Natural killer cell treated with Interleukin-12 subunit alpha and Interleukin-12 subunit beta and Interleukin-15 and Interleukin-18, amount 100 ng/mL, for 72 hours (primary cell): Measurements from ENCODE around the gene VWF. TPM values are rescaled to one million over a fixed set of nuclear protein-coding genes. Genes with fewer than 3 reads are reported as not detected.

Source experiments
- ATAC-seq, 2 donors: fragments of 150-1000 bp; cut with Tn5 transposase in 1 of 2; sonication (Bioruptor Pico), chemical (Tn5 transposase) in 1 of 2; 2 replicates each; pipeline ENCODE4 v1.10.0; 2021
- DNase-seq: peaks from one replicate; pipeline ENCODE4 v3.0.0; 2022; ENCODE audit warnings: low spot score
- H3K27ac Mint-ChIP-seq, 2 donors: 1 replicate in 1 of 2; 2 replicates in 1 of 2; pipeline ENCODE4 v1.8.0; 2022; ENCODE audit warnings: mixed read lengths in 2 of 2, mild to moderate bottlenecking in 1 of 2, moderate library complexity in 1 of 2
- H3K27me3 Mint-ChIP-seq, 2 donors: 1 replicate in 1 of 2; 2 replicates in 1 of 2; pipeline ENCODE4 v1.8.0; 2022; ENCODE audit warnings: mixed read lengths in 2 of 2
- H3K36me3 Mint-ChIP-seq: one replicate; pipeline ENCODE4 v1.8.0; 2022; ENCODE audit warnings: mixed read lengths
- H3K4me1 Mint-ChIP-seq, 2 donors: 1 replicate in 1 of 2; 2 replicates in 1 of 2; pipeline ENCODE4 v1.8.0; 2022; ENCODE audit warnings: low read depth in 2 of 2, mixed read lengths in 2 of 2, mild to moderate bottlenecking in 1 of 2
- H3K4me3 Mint-ChIP-seq: one replicate; pipeline ENCODE4 v1.8.0; 2022; ENCODE audit warnings: mixed read lengths
- H3K9me3 Mint-ChIP-seq: 2 replicates; pipeline ENCODE4 v1.8.0; 2022; ENCODE audit warnings: mixed read lengths
- total RNA-seq, 2 donors: library from RNA; stranded (reverse); gene quantifications; one replicate each; pipeline ENCODE4 v1.2.3, GENCODE V29; 2022

Gene VWF
- total RNA-seq, 2 donors from 2014 or later: not detected

DNA sequence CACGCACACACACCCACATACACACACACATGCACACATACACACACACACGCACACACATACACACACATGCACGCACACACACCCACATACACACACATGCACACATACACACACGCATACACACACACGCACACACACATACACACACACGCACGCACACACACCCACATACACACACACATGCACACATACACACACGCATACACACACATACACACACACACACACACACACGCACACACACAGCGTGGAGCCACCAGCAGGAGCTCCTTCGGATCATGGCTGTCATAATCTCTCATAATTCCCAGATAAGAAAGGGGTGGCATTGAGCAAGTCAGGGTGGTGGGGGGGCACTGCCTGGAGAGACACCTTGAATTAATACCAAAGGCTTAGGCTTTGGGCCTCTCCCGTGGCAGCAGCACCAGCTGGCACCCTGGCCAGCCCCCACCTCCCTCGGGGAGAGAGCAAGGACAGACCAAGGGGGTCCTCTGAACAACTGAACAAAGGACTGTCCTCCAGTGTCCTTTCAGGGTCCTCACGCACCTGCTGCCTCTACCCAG, 201.3 kb downstream of the VWF start:
- no peaks in the 10 kb centered on the region for H3K9me3 Mint-ChIP-seq
- peaks cover 16 to 22% of the 10 kb centered on the region in 2 donors for H3K27me3 Mint-ChIP-seq

DNA sequence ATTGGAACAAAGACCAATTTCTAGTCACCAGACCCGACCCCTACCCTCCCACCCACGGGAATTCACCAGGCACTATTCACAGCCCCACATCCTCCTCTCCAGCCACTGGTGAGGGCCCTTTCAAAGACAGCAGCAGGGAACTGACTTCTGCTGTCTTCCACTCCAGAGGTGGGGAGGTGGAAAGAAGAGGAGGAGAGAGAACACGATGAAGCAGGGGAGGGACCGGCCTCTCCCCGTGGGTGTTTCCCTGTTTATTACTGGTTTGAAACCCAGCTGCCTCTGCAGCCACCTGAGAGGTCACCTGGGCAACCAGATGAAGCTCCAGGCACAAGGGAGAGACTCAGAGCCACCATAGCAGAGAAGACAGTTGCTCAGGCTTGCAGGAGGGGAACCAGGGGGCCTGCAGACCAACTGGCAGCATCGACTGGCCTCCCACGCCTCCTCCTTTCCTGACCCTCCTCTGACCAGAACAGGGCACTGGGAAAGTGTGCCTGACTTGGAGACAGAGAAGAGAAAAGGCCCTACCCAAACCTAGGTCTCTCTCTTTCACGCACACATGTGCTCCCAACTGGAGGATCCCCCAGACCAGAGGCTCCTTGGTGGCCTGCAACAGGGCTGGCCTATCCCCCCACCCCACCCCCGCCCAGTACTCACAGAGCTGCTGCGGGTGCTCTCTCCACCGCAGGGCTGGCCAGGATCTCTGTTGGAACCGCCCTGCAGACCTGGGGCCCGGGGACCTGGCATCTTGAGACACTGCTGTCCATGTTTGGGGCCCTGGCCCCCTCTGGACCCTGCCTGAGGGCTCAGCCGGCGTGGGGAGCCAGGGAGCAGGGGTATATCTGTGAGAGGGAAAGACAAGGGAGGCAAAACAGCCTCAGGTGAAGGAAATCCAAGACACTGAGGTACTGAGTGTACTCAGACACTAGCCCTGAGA, 202.2 kb downstream of the VWF start:
- DNase-seq: no peak

More for the DNA sequence above, 201.3 kb downstream of the VWF start:
- no peaks in the 10 kb centered on the region for H3K4me1 Mint-ChIP-seq
- H3K27ac Mint-ChIP-seq: no peak overlapping the region
- no peak overlapping the region for H3K4me3 Mint-ChIP-seq
- no peaks in the 10 kb centered on the region for H3K36me3 Mint-ChIP-seq
- no peak for ATAC-seq
- no peak for DNase-seq

DNA sequence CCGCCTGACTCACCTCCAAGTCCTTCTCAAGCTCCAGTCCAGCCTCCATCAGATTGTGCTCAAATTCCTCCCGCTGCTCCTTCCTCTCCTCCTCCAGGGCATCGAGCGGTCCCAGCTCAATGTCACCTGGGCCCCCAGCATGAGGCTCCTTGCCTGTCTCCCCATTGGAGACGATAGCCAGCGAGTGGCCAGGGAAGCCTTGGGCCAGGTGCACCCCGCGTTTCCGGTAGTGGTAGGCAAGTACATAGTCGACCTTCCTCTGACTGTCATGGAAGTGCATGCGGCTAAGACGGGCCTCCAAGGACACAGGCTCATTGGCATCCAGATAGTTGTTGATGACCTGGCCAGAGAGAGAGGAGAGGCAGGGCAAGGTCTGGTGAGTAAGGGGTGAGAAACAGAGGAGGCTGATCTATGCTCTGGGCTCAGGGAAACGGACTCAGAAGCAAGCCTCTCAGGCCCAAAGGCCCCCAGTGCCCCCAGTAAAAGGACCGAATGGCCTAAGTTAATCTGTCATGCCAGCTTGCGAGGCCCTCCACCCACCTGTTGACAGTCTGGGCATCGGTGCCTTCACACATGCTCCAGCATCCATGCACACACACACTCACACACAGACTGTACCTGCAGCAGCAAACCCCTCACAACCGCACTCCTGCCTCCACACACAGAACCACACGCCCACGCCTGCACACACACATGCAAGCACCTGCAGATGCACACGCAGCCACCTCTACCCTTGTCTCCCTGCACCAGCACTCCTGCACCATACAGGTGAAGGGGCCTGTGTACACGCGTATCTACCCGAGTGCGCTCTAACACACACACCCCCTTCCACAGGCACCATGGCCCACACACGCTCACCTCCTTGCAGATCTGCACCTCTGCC, 203.2 kb downstream of the VWF start:
- H3K27ac Mint-ChIP-seq: no peak overlapping the region
- no peaks in the 10 kb centered on the region for H3K4me1 Mint-ChIP-seq
- H3K27me3 Mint-ChIP-seq: peaks cover 7 to 9% of the 10 kb centered on the region in 2 donors
- H3K4me3 Mint-ChIP-seq: no peak overlapping the region
- H3K36me3 Mint-ChIP-seq: no peaks in the 10 kb centered on the region
- H3K9me3 Mint-ChIP-seq: no peaks in the 10 kb centered on the region
- DNase-seq: no peak
- peak in 1 of 2 donors; percentile 11 for ATAC-seq

More for the DNA sequence above, 202.2 kb downstream of the VWF start:
- no peak overlapping the region for H3K4me3 Mint-ChIP-seq
- no peak for ATAC-seq
- peaks cover 13 to 16% of the 10 kb centered on the region in 2 donors for H3K27me3 Mint-ChIP-seq
- H3K36me3 Mint-ChIP-seq: no peaks in the 10 kb centered on the region
- no peaks in the 10 kb centered on the region for H3K4me1 Mint-ChIP-seq
- H3K27ac Mint-ChIP-seq: no peak overlapping the region
- no peaks in the 10 kb centered on the region for H3K9me3 Mint-ChIP-seq

DNA sequence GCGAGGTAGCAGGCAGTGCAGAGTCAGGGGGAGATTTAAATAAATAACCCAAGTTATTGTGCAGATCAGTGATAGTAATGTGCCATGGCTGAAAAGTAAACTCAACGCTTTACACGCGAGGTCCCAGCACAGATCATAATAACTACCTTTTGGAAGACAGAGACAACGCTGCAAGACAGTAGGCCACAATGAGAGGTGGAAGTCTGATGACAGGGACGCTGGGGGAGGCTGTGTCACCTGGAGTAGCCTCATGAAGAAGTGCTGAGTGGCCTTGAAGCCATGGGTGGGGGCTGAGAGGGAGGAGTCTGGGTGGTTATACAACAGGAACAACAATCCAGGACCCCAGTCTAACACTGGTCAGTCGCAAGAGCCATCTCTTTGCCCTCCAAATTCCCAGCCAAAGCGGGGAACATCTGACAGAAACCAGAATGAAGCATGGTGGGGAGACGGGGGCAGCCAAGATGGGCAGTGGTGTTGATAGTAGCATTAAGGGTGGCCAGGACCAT, 207.6 kb downstream of the VWF start:
- DNase-seq (no peak), ATAC-seq (no peak)
- Mint-ChIP-seq H3K4me3 (no peak overlapping the region), H3K36me3 (no peaks in the 10 kb centered on the region), H3K4me1 (no peaks in the 10 kb centered on the region), H3K27me3 (peaks cover 8 to 9% of the 10 kb centered on the region in 2 donors), H3K27ac (no peak overlapping the region), H3K9me3 (no peaks in the 10 kb centered on the region)

DNA sequence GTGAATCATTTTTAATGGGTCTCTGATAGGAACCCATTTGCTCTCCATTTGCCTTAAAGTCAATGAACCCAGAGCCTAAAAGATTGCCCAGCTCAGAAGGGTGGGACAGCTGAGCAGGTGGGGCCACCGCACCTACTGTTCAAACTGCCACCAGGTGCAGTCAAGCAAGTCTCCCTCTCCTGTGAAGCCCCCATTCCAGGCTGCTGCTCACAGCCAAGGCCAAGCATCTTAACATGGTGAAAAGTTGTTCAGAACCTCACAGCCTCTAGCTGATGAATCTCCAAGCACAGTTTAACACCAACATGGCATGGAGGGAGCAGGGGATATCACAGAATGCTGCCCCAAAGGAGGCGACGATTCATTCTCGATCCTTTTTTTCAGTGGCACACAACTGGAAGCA, 209.0 kb downstream of the VWF start:
- Mint-ChIP-seq H3K27me3 (peaks cover 8 to 21% of the 10 kb centered on the region in 2 donors), H3K4me3 (no peak overlapping the region), H3K9me3 (no peaks in the 10 kb centered on the region), H3K4me1 (no peaks in the 10 kb centered on the region), H3K36me3 (no peaks in the 10 kb centered on the region), H3K27ac (no peak overlapping the region)
- ATAC-seq: no peak
- no peak for DNase-seq

DNA sequence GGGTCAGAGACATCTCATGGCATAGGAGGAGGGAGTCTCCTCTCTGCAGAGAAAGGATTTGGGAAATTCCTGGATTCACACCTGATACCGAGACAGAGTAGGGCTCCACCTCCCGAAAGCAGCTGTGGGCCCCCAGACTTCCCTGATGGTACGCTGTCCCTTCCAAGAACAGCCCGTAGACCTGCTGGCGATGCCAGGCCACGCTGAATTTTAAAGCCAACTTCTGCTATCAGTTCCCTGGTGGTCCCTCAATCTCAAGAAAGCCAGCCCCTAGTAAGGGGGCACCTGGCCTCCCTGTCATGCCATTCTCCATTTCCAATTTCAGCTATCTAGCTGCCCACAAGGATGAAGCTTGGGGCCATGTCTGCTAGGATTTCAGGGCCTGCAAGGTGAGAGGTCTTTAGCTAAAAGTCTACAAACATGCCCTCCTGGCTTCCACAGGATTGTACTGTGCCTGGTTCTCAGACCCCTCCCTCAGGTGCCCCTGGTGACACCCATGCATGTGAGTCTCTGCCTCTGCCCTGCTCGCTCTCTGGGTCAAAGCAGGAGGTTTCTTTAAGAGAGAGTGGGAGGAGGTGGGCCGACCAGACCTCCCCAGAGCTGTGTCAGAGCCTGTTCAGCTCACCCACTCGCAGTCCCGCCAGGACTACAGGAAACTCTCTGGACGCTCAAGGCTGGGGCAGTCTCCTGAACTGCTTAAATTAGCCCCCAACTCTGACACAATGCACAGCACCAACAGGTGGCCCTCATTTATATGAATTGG, 209.9 kb downstream of the VWF start:
- no peaks in the 10 kb centered on the region for H3K36me3 Mint-ChIP-seq
- no peaks in the 10 kb centered on the region for H3K9me3 Mint-ChIP-seq
- peaks cover 8 to 21% of the 10 kb centered on the region in 2 donors for H3K27me3 Mint-ChIP-seq
- ATAC-seq (no peak), DNase-seq (no peak)
- H3K27ac Mint-ChIP-seq: no peak overlapping the region
- H3K4me1 Mint-ChIP-seq: no peaks in the 10 kb centered on the region
- H3K4me3 Mint-ChIP-seq: no peak overlapping the region

DNA sequence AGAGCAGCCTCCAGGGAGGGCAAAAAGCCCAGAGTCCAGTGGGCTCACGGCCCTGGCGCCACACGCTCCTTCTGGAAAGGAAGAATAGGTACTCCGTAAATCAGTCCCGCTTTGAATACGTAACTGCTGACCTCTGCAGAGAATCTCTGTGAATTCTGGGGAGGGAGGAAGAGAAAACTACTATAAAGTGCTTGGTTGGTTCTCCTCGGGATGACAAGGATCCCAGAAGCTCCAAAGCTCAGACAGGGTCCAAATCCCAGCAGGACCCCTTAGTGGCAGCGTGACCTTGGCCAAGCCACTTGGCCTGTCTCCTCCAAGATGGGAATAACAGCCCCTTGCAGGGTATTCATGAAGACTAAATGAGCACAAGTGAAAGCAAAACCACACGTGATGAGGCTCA, 211.1 kb downstream of the VWF start:
- DNase-seq: no peak
- H3K36me3 Mint-ChIP-seq: no peaks in the 10 kb centered on the region
- H3K9me3 Mint-ChIP-seq: no peaks in the 10 kb centered on the region
- no peaks in the 10 kb centered on the region for H3K4me1 Mint-ChIP-seq
- H3K27ac Mint-ChIP-seq: no peak overlapping the region
- peaks cover 6 to 21% of the 10 kb centered on the region in 2 donors for H3K27me3 Mint-ChIP-seq
- H3K4me3 Mint-ChIP-seq: no peak overlapping the region
- no peak for ATAC-seq

DNA sequence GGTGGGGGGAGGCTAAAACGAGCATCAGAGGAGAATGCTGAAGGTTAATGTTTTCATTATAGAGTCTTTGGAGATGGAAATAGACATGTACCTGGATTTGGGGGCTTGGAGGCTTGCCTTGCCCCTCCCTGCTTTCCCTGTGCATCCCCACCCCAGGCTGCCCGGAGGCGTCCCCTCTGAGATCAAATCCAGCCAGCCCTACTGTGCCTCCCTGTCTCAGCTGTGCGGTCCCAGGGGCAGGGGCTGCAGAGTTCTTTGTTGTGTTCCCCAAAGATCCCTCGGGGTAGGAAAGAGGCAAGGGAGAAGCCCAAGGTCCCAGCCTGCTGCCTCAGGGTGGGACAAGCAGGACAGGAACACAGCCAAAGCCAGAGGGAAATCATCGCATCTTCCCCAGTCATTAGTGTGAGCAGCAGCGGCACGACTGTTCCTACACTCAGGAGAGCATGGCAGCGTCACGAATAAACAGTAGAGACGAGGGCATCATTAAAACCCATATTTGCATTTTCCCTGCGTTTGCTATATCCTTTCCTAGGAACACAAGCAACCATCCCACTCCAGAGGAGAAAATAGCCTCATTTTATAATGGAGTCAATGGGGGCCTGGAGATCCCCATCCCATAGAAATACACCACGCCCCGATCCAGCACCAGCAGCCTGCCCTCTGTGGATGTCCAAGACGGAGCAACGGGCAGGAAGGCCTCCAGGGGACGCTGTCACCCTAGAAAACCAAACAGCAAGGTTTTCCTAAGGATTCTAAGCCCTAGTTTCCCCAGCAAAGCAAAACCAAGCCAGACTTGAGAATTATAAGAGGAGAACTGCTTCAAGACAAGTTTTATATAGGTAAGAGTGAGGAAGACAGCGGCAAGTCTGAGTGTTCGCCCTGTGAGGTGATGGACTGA, 211.8 kb downstream of the VWF start:
- Mint-ChIP-seq H3K9me3 (no peaks in the 10 kb centered on the region), H3K4me3 (no peak overlapping the region), H3K4me1 (no peaks in the 10 kb centered on the region), H3K36me3 (no peaks in the 10 kb centered on the region), H3K27me3 (peaks cover 6 to 21% of the 10 kb centered on the region in 2 donors), H3K27ac (no peak overlapping the region)
- DNase-seq (no peak), ATAC-seq (no peak)

DNA sequence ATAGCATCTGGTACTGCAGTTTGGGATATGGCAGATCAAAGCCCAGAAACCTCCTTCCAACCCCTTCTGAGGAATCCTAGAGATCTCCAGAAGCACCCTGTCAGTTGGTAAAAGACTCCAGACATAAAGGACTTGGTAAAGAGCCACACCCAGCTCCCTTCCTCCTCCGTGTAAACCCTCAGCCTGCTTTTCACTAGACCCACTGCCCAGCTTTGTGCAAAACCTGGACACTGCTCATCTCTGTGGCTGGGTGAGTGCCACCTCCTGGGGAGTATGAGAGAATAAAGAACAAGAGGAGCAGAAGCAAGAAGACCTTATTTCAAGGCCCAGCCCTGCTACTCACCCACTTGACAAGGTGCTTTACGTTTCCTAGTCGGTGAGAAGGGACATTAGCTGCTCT, 212.5 kb downstream of the VWF start:
- ATAC-seq (no peak), DNase-seq (no peak)
- Mint-ChIP-seq H3K27me3 (peaks cover 6 to 21% of the 10 kb centered on the region in 2 donors), H3K9me3 (no peaks in the 10 kb centered on the region), H3K4me1 (no peaks in the 10 kb centered on the region), H3K36me3 (no peaks in the 10 kb centered on the region), H3K4me3 (no peak overlapping the region), H3K27ac (no peak overlapping the region)

DNA sequence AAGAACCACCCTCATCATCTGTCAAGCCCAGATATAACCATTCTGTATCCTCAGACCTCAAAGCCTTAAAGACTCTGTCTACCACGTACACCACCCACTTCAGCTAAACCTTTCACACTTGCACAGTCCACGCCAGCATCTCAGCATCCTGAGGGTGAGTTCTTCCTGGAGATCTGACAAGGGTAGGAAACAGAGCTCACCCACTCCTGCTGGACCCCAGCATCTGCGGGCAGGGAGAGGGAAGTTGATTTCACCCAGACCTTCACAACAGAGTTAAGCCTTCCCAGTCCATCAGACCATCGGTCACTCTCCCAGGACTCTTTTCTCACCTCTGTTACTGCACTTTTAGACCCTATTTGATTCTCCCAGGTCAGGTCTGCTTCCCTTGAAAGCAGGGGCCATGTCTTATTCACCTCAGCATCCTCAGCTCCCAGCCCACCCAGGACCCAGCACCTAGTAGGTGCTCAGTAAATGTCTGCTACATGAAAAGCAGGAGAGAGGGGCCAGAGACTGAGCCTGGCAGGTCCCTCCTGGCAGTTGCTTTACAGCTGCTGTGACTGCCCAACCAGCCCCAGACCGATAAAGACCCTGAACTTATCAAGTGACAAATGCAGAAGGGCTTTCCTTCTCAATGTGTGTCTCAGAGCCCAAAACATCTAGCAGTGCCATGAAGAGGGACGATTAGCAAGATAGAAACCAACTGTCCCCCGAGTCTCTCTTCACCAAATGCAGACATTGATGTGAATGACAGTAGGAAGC, 213.5 kb downstream of the VWF start:
- DNase-seq (no peak), ATAC-seq (peak in 1 of 2 donors; percentile 20)
- Mint-ChIP-seq H3K27ac (no peak overlapping the region), H3K9me3 (no peaks in the 10 kb centered on the region), H3K36me3 (no peaks in the 10 kb centered on the region), H3K27me3 (peaks cover 6 to 21% of the 10 kb centered on the region in 2 donors), H3K4me1 (no peaks in the 10 kb centered on the region), H3K4me3 (no peak overlapping the region)

DNA sequence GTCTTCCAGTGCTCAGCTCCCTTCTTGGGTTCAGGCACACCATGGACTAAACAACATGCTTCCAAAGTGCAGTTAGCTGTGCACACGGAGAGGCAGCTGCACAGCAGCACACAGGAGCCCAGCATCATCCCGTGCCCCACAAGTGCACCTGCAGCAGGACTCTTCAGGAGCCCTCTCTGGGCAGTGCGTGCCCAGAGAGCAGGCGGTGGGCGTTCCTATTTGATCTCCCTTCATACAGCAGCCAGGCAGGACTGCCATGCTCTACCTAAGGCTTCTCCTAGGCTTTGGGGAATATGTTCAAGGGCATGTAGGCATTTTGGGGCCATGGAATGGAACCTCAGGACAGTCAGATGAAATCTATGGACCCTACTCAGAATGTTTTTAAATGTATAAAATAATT, 214.9 kb downstream of the VWF start:
- DNase-seq (no peak), ATAC-seq (no peak)
- H3K27ac Mint-ChIP-seq: no peak overlapping the region
- H3K4me1 Mint-ChIP-seq: no peaks in the 10 kb centered on the region
- peaks cover 9 to 21% of the 10 kb centered on the region in 2 donors for H3K27me3 Mint-ChIP-seq
- H3K9me3 Mint-ChIP-seq: no peaks in the 10 kb centered on the region
- no peak overlapping the region for H3K4me3 Mint-ChIP-seq
- no peaks in the 10 kb centered on the region for H3K36me3 Mint-ChIP-seq

DNA sequence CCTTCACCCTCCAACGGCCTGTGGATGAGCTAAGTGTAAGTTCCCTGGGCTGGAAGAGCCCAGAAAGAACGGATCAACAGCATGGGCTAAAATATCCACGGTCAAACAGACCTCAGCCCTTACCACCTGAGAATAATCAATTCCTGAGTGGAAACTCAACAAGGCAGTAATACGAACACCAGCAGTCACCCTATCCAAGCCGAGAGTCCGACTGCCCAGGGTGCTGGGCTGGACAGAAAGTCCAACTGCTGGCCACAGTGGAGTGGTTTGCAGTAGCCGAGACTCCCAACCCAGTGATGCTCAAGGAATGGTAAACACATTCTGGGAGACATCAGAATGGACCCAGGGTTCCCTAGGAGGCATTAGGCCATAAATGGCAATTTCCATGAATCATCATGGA, 216.2 kb downstream of the VWF start:
- Mint-ChIP-seq H3K9me3 (no peaks in the 10 kb centered on the region), H3K4me3 (no peak overlapping the region), H3K4me1 (no peaks in the 10 kb centered on the region), H3K36me3 (no peaks in the 10 kb centered on the region), H3K27me3 (peaks cover 9 to 21% of the 10 kb centered on the region in 2 donors), H3K27ac (no peak overlapping the region)
- no peak for ATAC-seq
- DNase-seq: no peak
